ENCODE data around the gene RIBC2.

RIBC2 gene

GRCh38 chr22:45450921-45451651 is 37.6 kb downstream of the RIBC2 start:
- Histone ChIP-seq H3K4me1 (ENCODE audit: control insufficient read depth, insufficient read depth, low read length) (peaks cover 13% of the 10 kb centered on the region), H3K9me3 (replicated peaks; ENCODE audit: low read length) (no peaks in the 10 kb centered on the region), H3K4me3 (ENCODE audit: low read length) (no peak overlapping the region), H3K4me2 (ENCODE audit: low read length) (no peak overlapping the region), H3K36me3 (ENCODE audit: insufficient read depth, low read length) (no peaks in the 10 kb centered on the region), H3K27me3 (ENCODE audit: control insufficient read depth, insufficient read depth, low read length) (peaks cover 3% of the 10 kb centered on the region), H3K9ac (ENCODE audit: low read depth, low read length) (no peak overlapping the region)

GRCh38 chr22:45451972-45452371 is 38.5 kb downstream of the RIBC2 start:
- no peak overlapping the region for H3K4me3 ChIP-seq (ENCODE audit: low read length)
- H3K36me3 ChIP-seq (ENCODE audit: insufficient read depth, low read length), result no peaks in the 10 kb centered on the region
- no peaks in the 10 kb centered on the region for H3K9me3 ChIP-seq (replicated peaks; ENCODE audit: low read length)
- H3K27me3 ChIP-seq (ENCODE audit: control insufficient read depth, insufficient read depth, low read length), result no peaks in the 10 kb centered on the region
- H3K9ac ChIP-seq (ENCODE audit: low read depth, low read length), result no peak overlapping the region
- H3K4me2 ChIP-seq (ENCODE audit: low read length), result no peak overlapping the region
- H3K4me1 ChIP-seq (ENCODE audit: control insufficient read depth, insufficient read depth, low read length), result peaks cover 13% of the 10 kb centered on the region

GRCh38 chr22:45452565-45453379 is 39.3 kb downstream of the RIBC2 start:
- no peaks in the 10 kb centered on the region for H3K36me3 ChIP-seq (ENCODE audit: insufficient read depth, low read length)
- no peaks in the 10 kb centered on the region for H3K27me3 ChIP-seq (ENCODE audit: control insufficient read depth, insufficient read depth, low read length)
- H3K4me3 ChIP-seq (ENCODE audit: low read length), result no peak overlapping the region
- H3K4me2 ChIP-seq (ENCODE audit: low read length), result no peak overlapping the region
- no peaks in the 10 kb centered on the region for H3K9me3 ChIP-seq (replicated peaks; ENCODE audit: low read length)
- no peak overlapping the region for H3K9ac ChIP-seq (ENCODE audit: low read depth, low read length)
- H3K4me1 ChIP-seq (ENCODE audit: control insufficient read depth, insufficient read depth, low read length), result peaks cover 13% of the 10 kb centered on the region

GRCh38 chr22:45453764-45454163 is 40.3 kb downstream of the RIBC2 start:
- H3K4me2 ChIP-seq (ENCODE audit: low read length), result no peak overlapping the region
- no peak overlapping the region for H3K9ac ChIP-seq (ENCODE audit: low read depth, low read length)
- H3K27me3 ChIP-seq (ENCODE audit: control insufficient read depth, insufficient read depth, low read length), result no peaks in the 10 kb centered on the region
- H3K9me3 ChIP-seq (replicated peaks; ENCODE audit: low read length), result no peaks in the 10 kb centered on the region
- H3K4me1 ChIP-seq (ENCODE audit: control insufficient read depth, insufficient read depth, low read length), result peaks cover 13% of the 10 kb centered on the region
- no peak overlapping the region for H3K4me3 ChIP-seq (ENCODE audit: low read length)
- H3K36me3 ChIP-seq (ENCODE audit: insufficient read depth, low read length), result no peaks in the 10 kb centered on the region

DNA sequence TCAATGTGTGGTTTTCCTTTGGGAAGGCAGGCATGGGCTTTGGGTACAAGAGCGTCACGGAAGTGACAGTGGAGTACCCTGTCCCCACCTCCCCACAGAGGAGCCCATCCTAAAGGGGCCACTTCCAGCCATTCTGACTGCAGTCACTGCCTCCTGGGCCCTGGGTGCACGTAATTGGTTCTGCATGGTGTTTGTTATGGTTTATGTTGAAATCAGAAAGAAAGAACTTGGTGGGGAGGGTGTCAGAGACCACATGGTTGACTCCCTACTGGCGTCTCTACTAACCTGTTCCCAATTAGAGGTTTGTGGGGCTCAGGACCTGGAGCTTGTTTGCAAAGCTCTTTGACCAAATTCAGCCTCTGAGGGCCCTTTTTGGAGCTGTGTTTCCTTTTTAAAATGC is 40.8 kb downstream of the RIBC2 start:
- H3K36me3 ChIP-seq (ENCODE audit: insufficient read depth, low read length), result no peaks in the 10 kb centered on the region
- no peak overlapping the region for H3K4me3 ChIP-seq (ENCODE audit: low read length)
- no peaks in the 10 kb centered on the region for H3K27me3 ChIP-seq (ENCODE audit: control insufficient read depth, insufficient read depth, low read length)
- no peak overlapping the region for H3K4me2 ChIP-seq (ENCODE audit: low read length)
- H3K9me3 ChIP-seq (replicated peaks; ENCODE audit: low read length), result no peaks in the 10 kb centered on the region
- H3K4me1 ChIP-seq (ENCODE audit: control insufficient read depth, insufficient read depth, low read length), result peaks cover 13% of the 10 kb centered on the region
- H3K9ac ChIP-seq (ENCODE audit: low read depth, low read length), result no peak overlapping the region

- no peaks in the 10 kb centered on the region for H3K36me3 ChIP-seq (ENCODE audit: insufficient read depth, low read length)
Measured at GRCh38 chr22:45455212-45455611, 41.7 kb downstream of the RIBC2 start.

DNA sequence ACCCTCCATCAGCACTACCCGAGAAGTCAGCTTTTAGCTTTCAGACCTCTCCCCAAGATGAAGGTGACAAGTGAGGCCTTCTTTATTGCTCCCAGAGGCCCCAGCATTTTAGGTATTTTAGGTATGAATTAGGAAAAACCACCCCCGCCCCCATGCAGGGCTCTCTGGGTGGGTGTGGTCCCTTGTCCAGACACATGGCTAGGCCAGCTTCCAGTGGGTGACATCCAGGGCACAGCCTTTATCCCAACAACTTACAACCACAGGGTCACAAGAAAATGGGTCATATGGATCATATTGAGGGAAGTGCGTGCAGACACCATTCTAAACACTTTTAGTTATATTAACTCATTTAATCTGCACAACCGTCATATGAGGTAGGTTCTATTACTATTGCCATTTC is 42.1 kb downstream of the RIBC2 start:
- Histone ChIP-seq H3K4me1 (ENCODE audit: control insufficient read depth, insufficient read depth, low read length) (peaks cover 13% of the 10 kb centered on the region), H3K4me3 (ENCODE audit: low read length) (no peak overlapping the region), H3K9me3 (replicated peaks; ENCODE audit: low read length) (no peaks in the 10 kb centered on the region), H3K4me2 (ENCODE audit: low read length) (no peak overlapping the region), H3K36me3 (ENCODE audit: insufficient read depth, low read length) (no peaks in the 10 kb centered on the region), H3K9ac (ENCODE audit: low read depth, low read length) (no peak overlapping the region), H3K27me3 (ENCODE audit: control insufficient read depth, insufficient read depth, low read length) (no peaks in the 10 kb centered on the region)

More at GRCh38 chr22:45455212-45455611, 41.7 kb downstream of the RIBC2 start:
- Histone ChIP-seq H3K4me1 (ENCODE audit: control insufficient read depth, insufficient read depth, low read length) (peaks cover 13% of the 10 kb centered on the region), H3K4me2 (ENCODE audit: low read length) (no peak overlapping the region), H3K4me3 (ENCODE audit: low read length) (no peak overlapping the region), H3K9me3 (replicated peaks; ENCODE audit: low read length) (no peaks in the 10 kb centered on the region), H3K9ac (ENCODE audit: low read depth, low read length) (no peak overlapping the region), H3K27me3 (ENCODE audit: control insufficient read depth, insufficient read depth, low read length) (no peaks in the 10 kb centered on the region)

GRCh38 chr22:45456811-45457210 is 43.3 kb downstream of the RIBC2 start:
- Histone ChIP-seq H3K4me1 (ENCODE audit: control insufficient read depth, insufficient read depth, low read length) (peaks cover 7% of the 10 kb centered on the region), H3K9ac (ENCODE audit: low read depth, low read length) (no peak overlapping the region), H3K4me2 (ENCODE audit: low read length) (no peak overlapping the region), H3K4me3 (ENCODE audit: low read length) (no peak overlapping the region), H3K9me3 (replicated peaks; ENCODE audit: low read length) (no peaks in the 10 kb centered on the region), H3K36me3 (ENCODE audit: insufficient read depth, low read length) (no peaks in the 10 kb centered on the region), H3K27me3 (ENCODE audit: control insufficient read depth, insufficient read depth, low read length) (no peaks in the 10 kb centered on the region)

DNA sequence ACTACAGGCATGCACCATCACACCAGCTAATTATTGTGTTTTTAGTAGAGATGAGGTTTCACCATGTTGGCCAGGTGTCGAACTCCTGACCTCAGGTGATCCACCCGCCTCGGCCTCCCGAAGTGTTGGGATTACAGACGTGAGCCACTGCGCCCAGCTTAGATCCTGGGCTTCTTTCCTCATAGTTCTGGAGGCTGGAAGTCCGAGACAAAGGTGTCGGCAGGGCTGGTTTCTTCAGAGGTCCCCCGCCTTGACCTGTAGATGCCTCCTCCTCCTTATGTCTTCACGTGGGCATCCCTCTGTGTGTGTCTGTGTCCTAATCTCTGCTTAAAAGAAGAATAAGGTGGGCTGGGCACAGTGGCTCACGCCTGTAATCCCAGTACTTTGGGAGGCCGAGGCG is 45.0 kb downstream of the RIBC2 start:
- H3K4me2 ChIP-seq (ENCODE audit: low read length), result no peak overlapping the region
- H3K4me3 ChIP-seq (ENCODE audit: low read length), result no peak overlapping the region
- H3K4me1 ChIP-seq (ENCODE audit: control insufficient read depth, insufficient read depth, low read length), result no peaks in the 10 kb centered on the region
- no peaks in the 10 kb centered on the region for H3K9me3 ChIP-seq (replicated peaks; ENCODE audit: low read length)
- H3K36me3 ChIP-seq (ENCODE audit: insufficient read depth, low read length), result no peaks in the 10 kb centered on the region
- H3K9ac ChIP-seq (ENCODE audit: low read depth, low read length), result no peak overlapping the region
- no peaks in the 10 kb centered on the region for H3K27me3 ChIP-seq (ENCODE audit: control insufficient read depth, insufficient read depth, low read length)

DNA sequence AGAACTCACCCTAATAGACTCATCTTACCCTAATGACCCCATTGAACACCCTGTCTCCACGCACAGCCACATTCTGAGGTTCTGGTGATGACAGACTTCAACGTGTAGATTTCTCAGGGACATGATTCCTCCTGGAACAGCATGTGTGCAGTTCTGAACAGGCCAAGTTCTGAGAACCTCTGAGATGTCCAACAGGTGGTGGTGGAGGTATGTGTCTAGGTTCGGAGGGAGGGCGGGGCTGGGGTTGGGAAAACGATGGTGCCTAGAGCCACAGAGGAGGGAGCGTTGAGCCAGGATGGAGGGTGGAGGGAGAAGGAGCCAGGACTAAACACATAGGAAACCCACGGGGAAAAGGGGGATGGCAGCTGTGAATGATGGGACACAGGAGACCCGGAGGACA is 45.7 kb downstream of the RIBC2 start:
- H3K4me3 ChIP-seq (ENCODE audit: low read length), result no peak overlapping the region
- H3K4me2 ChIP-seq (ENCODE audit: low read length), result no peak overlapping the region
- no peaks in the 10 kb centered on the region for H3K4me1 ChIP-seq (ENCODE audit: control insufficient read depth, insufficient read depth, low read length)
- no peaks in the 10 kb centered on the region for H3K9me3 ChIP-seq (replicated peaks; ENCODE audit: low read length)
- no peak overlapping the region for H3K9ac ChIP-seq (ENCODE audit: low read depth, low read length)
- no peaks in the 10 kb centered on the region for H3K36me3 ChIP-seq (ENCODE audit: insufficient read depth, low read length)
- no peaks in the 10 kb centered on the region for H3K27me3 ChIP-seq (ENCODE audit: control insufficient read depth, insufficient read depth, low read length)

DNA sequence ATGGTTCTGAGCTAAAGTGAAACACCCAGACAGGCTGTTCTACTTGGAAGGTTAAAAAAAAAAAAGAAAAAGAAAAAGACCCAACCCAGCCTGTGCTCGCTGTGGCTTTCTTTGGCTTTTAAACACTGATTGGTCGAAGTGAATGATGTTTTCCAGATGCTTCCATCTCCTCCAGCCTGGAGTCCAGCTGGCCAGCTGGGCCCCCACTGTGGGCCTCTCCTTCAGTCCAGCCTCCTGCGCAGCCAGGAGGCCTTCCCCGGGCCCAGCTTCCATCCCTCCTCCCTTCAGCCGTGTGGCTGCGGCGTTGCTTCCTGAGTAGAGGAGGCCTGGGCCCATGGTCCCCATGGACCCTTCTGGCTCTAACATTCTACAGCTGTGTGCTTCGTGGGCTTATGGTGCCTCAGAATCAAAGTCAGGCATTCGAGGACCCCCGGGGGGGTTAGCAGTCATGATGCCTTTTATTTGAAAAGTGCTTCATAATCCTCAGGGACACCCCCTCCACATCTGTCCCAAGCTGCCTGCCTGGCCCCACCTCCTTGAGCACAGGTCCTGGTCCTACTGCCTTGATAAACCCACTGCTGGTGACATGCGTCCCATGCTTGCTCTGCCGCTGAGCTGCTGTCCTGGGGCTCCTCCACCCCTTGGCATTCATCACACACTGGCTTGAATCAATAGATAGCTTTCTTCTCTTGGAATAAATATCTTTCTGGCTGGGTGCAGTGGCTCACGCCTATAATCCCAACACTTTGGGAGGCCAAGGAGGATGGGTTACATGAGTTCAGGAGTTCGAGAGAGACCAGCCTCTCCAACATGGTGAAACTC is 47.0 kb downstream of the RIBC2 start:
- Histone ChIP-seq H3K27me3 (ENCODE audit: control insufficient read depth, insufficient read depth, low read length) (no peaks in the 10 kb centered on the region), H3K4me1 (ENCODE audit: control insufficient read depth, insufficient read depth, low read length) (no peaks in the 10 kb centered on the region)

More for the DNA sequence above, 47.0 kb downstream of the RIBC2 start:
- H3K4me2 ChIP-seq (ENCODE audit: low read length), result no peak overlapping the region
- no peaks in the 10 kb centered on the region for H3K36me3 ChIP-seq (ENCODE audit: insufficient read depth, low read length)
- no peak overlapping the region for H3K4me3 ChIP-seq (ENCODE audit: low read length)
- H3K9me3 ChIP-seq (replicated peaks; ENCODE audit: low read length), result no peaks in the 10 kb centered on the region
- no peak overlapping the region for H3K9ac ChIP-seq (ENCODE audit: low read depth, low read length)

Measured in skeletal muscle satellite cell (primary cell).